Islet precursor cell (in vitro differentiated cells): Measurements from ENCODE around the gene MYBPC1.
"Not testable (repeated sequence)": the region's sequence is repeated elsewhere in the genome, so short reads cannot be mapped to it uniquely, and the experiment has no call there.

ENCODE experiments used
- DNase-seq: peaks from one replicate; pipeline ENCODE4 v3.0.0-alpha.2; 2018

The MYBPC1 gene

GRCh38 chr12:101594700-101595099 is at the start of gene MYBPC1:
TSS of gene MYBPC1 (plus strand) at chr12:101594971. CDS start at chr12:101595071, 100 bp downstream.
- DNase-seq: peak; percentile 59

GRCh38 chr12:101551362-101552114 is 43.2 kb upstream of the MYBPC1 start:
- peak; percentile 52 for DNase-seq

GRCh38 chr12:101552277-101552676 is 42.5 kb upstream of the MYBPC1 start:
- DNase-seq: peak; percentile 78

- no peak for DNase-seq
These were observed 37.7 kb upstream of the MYBPC1 start for GRCh38 chr12:101557094-101557493.

GRCh38 chr12:101558726-101559125 is 36.0 kb upstream of the MYBPC1 start:
- not testable (repeated sequence) for DNase-seq

- no peak for DNase-seq
These were observed 31.6 kb upstream of the MYBPC1 start for GRCh38 chr12:101563212-101563611.

GRCh38 chr12:101564912-101565311 is 29.9 kb upstream of the MYBPC1 start:
- no peak for DNase-seq

- peak; percentile 79 for DNase-seq
These were observed 28.5 kb upstream of the MYBPC1 start for GRCh38 chr12:101566318-101566717.

GRCh38 chr12:101567918-101568317 is 26.9 kb upstream of the MYBPC1 start:
- DNase-seq: no peak

- DNase-seq: no peak
These were observed 24.7 kb upstream of the MYBPC1 start for GRCh38 chr12:101570047-101570446.

GRCh38 chr12:101571105-101571504 is 23.7 kb upstream of the MYBPC1 start:
- no peak for DNase-seq

- DNase-seq: no peak
These were observed 21.0 kb upstream of the MYBPC1 start for GRCh38 chr12:101573743-101574142.

- no peak for DNase-seq
These were observed 16.4 kb upstream of the MYBPC1 start for GRCh38 chr12:101578417-101578816.

GRCh38 chr12:101581190-101581589 is 13.6 kb upstream of the MYBPC1 start:
- DNase-seq: no peak

GRCh38 chr12:101582937-101583336 is 11.8 kb upstream of the MYBPC1 start:
- DNase-seq: no peak

- no peak for DNase-seq
These were observed 4.4 kb upstream of the MYBPC1 start for GRCh38 chr12:101590383-101590782.

GRCh38 chr12:101591781-101592180 is 3.0 kb upstream of the MYBPC1 start:
- DNase-seq: no peak

GRCh38 chr12:101592448-101592847 is 2.3 kb upstream of the MYBPC1 start:
- DNase-seq: no peak

- no peak for DNase-seq
These were observed 1.9 kb upstream of the MYBPC1 start for GRCh38 chr12:101592921-101593320.

GRCh38 chr12:101596172-101596571 is 1.4 kb downstream of the MYBPC1 start:
- no peak for DNase-seq

GRCh38 chr12:101597164-101597563 is 2.4 kb downstream of the MYBPC1 start:
- DNase-seq: no peak

GRCh38 chr12:101598483-101598882 is 3.7 kb downstream of the MYBPC1 start:
- no peak for DNase-seq

- DNase-seq: no peak
These were observed 4.5 kb downstream of the MYBPC1 start for GRCh38 chr12:101599311-101599710.

- DNase-seq: no peak
These were observed 5.2 kb downstream of the MYBPC1 start for GRCh38 chr12:101599771-101600484.
